GM21723 (cell line): ENCODE measurements around the gene DMD.

Experiments
- ATAC-seq: cut with Tn5 transposase; IDR thresholded peaks from one replicate; pipeline ENCODE4 v1.9.1; 2021; ENCODE audit warnings: mild to moderate bottlenecking, moderate library complexity; ENCODE audit not compliant: unreplicated experiment

DMD gene

DNA sequence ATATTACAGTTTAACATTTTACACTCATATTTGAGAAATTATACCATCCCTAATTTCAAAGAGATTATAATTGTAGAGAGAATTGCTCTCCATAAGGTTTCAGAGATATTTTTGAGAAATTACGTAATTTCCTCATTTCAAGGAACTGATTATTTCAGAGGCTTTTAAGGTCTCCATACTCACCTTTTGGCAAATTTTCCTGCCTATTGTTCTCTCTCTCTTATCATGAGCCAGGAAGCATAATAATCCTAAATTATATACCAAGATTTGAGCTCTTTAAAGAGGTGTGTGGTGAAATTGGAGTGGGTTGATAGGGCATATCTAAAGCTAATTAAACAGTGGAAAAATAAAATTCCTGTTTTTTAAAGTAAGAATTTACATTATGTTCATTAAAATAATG, 1890.6 kb downstream of the DMD start:
- ATAC-seq, result no peak

GRCh38 chrX:31319586-31319985, 1891.8 kb downstream of the DMD start:
- no peak for ATAC-seq

- no peak for ATAC-seq
Observed at GRCh38 chrX:31318866-31319265, 1892.5 kb downstream of the DMD start.

- no peak for ATAC-seq
Observed at GRCh38 chrX:31316340-31316991, 1894.9 kb downstream of the DMD start.

DNA sequence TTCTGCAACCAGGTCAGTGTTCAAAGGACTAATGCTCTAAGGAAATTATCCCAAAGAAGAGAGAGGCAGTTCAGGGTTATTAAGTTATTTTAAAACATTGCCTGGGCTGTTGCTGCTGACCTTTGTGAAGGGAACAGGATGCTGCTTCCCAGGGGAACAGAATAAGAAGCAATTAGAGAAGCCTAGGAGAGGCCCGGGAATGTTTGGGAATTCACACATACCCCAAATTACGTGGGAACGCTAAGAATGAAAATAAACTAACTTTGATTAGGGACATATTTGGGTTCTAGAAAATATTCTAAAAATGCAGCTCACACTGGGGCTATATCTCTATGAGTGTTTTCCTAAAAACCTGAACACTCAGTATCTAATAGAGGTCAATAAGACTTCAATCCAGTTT, 1896.4 kb downstream of the DMD start:
- no peak for ATAC-seq

DNA sequence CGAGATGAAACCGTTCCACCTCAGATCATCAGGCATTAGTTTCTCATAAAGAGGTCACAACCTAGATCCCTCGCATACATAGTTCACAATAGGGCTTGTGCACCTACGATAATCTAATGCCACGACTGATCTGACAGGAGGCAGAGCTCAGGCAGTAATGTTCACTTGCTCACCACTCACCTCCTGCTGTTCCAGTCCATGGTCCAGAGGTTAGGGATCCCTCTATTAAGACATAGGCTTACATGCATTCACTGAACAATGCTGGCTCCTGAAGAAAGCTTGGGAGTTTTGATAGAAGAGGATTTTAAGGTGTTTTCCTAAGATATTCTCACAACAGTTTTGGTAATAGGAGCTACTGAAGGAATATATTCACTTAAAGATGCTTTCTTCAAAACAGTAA, 1903.4 kb downstream of the DMD start:
- no peak for ATAC-seq

DNA sequence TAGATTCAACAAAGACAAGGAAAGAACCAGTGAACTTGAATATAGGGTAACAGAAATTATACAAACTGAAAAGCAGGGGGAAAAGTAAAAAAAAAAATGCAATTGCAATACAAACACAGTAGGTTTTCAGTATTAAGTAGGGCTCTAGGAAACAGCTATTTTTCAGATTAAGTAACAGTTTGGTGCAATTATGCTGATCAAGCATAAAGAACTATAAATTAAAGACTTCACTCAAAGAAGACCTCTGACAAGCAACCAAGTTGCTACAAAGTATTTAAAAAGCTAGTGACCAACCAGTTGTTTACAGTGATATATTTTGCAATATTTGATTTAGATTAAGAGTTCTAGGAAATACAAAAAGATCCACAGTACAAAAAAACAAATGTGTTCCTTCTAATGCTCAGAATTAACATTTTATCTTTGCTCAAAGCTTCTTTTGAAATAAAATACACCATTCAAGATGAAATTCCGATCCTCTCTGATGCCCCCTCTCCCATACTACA, 1908.7 kb downstream of the DMD start:
- ATAC-seq, result no peak

GRCh38 chrX:31301941-31302340, 1909.4 kb downstream of the DMD start:
- ATAC-seq, result no peak

GRCh38 chrX:31301203-31301602, 1910.1 kb downstream of the DMD start:
- ATAC-seq, result no peak

- ATAC-seq, result no peak
Observed at GRCh38 chrX:31298916-31299315, 1912.4 kb downstream of the DMD start.

DNA sequence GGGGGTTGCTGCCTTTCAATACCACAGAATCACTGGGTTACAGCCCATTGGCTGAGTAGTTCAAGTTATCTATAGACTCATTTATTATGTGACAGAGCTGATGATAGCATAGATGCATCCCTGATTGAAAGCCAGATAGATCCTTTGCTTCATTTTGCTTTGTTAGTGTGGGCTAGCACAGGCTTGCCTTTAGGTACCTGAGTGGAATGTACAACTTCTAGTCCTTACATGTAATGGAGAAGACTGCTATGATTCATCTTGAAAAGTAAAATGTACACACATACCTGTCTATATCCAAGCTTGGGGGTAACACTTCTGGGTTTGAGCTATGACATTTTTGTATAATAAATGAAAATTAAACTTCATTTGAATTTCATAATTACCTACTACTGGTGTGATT, 1913.5 kb downstream of the DMD start:
- ATAC-seq, result no peak

GRCh38 chrX:31294475-31294874, 1916.9 kb downstream of the DMD start:
- no peak for ATAC-seq

- no peak for ATAC-seq
Observed at GRCh38 chrX:31293409-31293808, 1917.9 kb downstream of the DMD start.

DNA sequence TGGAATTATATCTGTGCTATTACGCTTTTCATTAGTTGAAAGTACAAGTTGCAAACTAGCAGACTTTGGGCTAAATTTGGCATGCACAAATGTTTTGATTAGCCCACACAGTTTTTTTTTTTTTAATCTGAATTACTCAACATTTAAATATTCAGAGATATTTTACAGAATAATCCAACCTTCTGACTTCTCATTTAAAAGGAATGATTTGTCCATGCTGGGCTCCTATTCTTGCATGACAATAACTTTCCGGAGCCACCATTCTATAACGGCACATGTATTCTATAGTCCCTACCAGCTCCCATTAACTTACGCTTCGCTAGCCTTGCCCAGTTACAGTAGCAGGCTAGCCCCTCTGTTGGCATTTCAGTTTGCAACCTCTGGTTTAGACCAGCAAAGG, 1920.2 kb downstream of the DMD start:
- ATAC-seq, result no peak

GRCh38 chrX:31287861-31288260, 1923.5 kb downstream of the DMD start:
- no peak for ATAC-seq

DNA sequence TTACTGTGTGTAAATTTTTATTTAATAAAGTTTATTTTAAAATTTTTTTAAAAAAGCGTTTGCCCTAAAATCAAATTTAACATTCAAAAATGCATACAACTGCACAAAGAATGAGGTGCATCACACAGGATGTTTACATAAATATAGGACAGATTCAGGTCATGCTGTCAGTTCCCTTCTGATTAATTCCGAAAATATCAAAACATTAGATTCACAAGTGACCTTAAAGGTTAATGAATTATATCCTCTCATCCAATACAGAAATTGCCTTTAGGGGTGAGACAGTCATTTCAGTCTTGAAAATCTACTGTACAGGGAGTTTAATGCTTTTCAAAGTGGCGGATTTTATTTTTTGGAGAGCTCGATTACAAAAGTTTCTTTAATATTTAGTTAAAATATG, 1930.8 kb downstream of the DMD start:
- ATAC-seq, result no peak

- no peak for ATAC-seq
Observed at GRCh38 chrX:31279359-31279758, 1932.0 kb downstream of the DMD start.

DNA sequence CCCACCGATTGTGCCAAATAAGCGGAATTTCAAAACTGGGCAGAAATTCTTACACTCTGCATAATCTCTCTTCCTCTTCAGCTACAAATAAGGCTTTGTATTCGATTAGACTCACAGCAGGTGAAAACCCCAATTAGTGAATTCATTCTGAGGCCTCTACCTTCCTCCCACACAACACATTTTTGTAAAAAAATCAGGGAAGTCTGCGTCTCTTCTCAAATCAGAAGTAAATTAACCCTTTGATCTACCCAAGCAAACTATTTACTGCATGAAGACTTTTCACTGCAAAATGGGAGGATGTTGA, 1938.9 kb downstream of the DMD start:
- ATAC-seq, result no peak

- ATAC-seq, result no peak
Observed at GRCh38 chrX:31271615-31272471, 1939.5 kb downstream of the DMD start.

DNA sequence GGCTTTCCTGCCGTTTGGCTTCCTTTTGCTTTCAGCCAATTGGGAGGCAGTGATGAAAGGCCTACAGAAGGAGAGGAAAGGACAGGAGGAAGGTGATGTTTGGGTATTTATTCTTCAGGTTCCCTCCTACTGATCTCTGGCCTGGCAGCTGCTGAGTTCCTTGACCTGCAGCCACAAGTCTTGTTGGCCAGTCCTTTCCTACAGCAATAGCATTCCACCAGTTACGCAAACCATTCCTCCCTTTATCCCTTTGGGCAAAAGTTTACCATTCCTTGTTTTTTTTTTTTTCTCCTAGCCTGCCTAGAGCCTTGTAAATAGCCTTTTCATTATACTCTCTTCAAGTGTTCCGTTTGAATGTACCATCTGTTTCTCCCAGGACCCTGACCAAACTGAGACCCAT, 1941.4 kb downstream of the DMD start:
- ATAC-seq, result no peak

GRCh38 chrX:31268359-31268758, 1943.0 kb downstream of the DMD start:
- ATAC-seq, result no peak
